OCI-LY7 (cell line): ENCODE results near the gene GRM4. TPM values are rescaled to one million over a fixed set of nuclear protein-coding genes. Genes with fewer than 3 reads are reported as not detected.

ENCODE experiments used
- BruUV-seq: library from RNA; stranded (reverse); fragments of 400-500 nt; replicated peaks from 2 replicates; lab custom pipeline; 2021; lab: Mats Ljungman, UMichigan
- CTCF ChIA-PET: fragments of 300-600 bp; sonication (Branson Sonifier 250); formaldehyde crosslinking; loops from one replicate; lab custom pipeline; 2022; ENCODE audit warnings: antibody characterized with exemption; ENCODE audit not compliant: unreplicated experiment; lab: Charles Lee
- POLR2A ChIA-PET: fragments of 300-600 bp; sonication (Branson Sonifier 250); formaldehyde crosslinking; loops from one replicate; lab custom pipeline; 2022; ENCODE audit warnings: antibody characterized with exemption; lab: Charles Lee
- DNase-seq: peaks from one replicate; pipeline ENCODE4 v3.0.0-alpha.2; 2015; ENCODE audit warnings: low spot score
- H2AFZ ChIP-seq: fragments of 200-600 bp; sonication (generic), shearing (Covaris generic); 2 replicates; pipeline ENCODE4 v1.6.1; 2014; ENCODE audit warnings: mild to moderate bottlenecking, antibody characterized with exemption, low read length, moderate library complexity
- H3K27ac ChIP-seq: fragments of 200-600 bp; sonication (generic); 2 replicates; pipeline ENCODE4 v1.5.1; 2014; ENCODE audit warnings: mixed run types, low read depth, mild to moderate bottlenecking, moderate library complexity, low read length, inconsistent platforms; ENCODE audit not compliant: poor library complexity, severe bottlenecking
- H3K36me3 ChIP-seq: fragments of 200-600 bp; sonication (generic); 2 replicates; pipeline ENCODE4 v1.6.1; 2014; ENCODE audit warnings: mild to moderate bottlenecking, antibody characterized with exemption, low read length, moderate library complexity, mixed read lengths; ENCODE audit not compliant: insufficient read depth
- H3K4me1 ChIP-seq: fragments of 200-600 bp; sonication (generic); 2 replicates; pipeline ENCODE4 v1.5.1; 2014; ENCODE audit warnings: mild to moderate bottlenecking, low read length; ENCODE audit not compliant: insufficient read depth, poor library complexity, severe bottlenecking
- H3K4me2 ChIP-seq: fragments of 200-600 bp; sonication (generic); 2 replicates; pipeline ENCODE4 v1.6.1; 2014; ENCODE audit warnings: mild to moderate bottlenecking, low read length
- H3K4me3 ChIP-seq: fragments of 200-600 bp; sonication (generic); 2 replicates; pipeline ENCODE4 v1.5.1; 2014; ENCODE audit warnings: mild to moderate bottlenecking, low read depth, low read length; ENCODE audit not compliant: poor library complexity, severe bottlenecking
- H3K79me2 ChIP-seq: fragments of 200-600 bp; sonication (generic); 2 replicates; pipeline ENCODE4 v1.6.1; 2016; ENCODE audit warnings: low read depth, mild to moderate bottlenecking, low read length, moderate library complexity, mixed read lengths; ENCODE audit not compliant: insufficient read depth
- H3K9me2 ChIP-seq: fragments of 200-600 bp; sonication (generic); 2 replicates; pipeline ENCODE4 v1.6.1; 2016; ENCODE audit warnings: mild to moderate bottlenecking, low read length, mixed read lengths; ENCODE audit not compliant: insufficient read depth
- H3K9me3 ChIP-seq: fragments of 200-600 bp; sonication (generic); 2 replicates; pipeline ENCODE4 v1.6.1; 2014; ENCODE audit warnings: mild to moderate bottlenecking, mixed run types, low read length, mixed read lengths
- H4K20me1 ChIP-seq: fragments of 200-600 bp; sonication (generic); 2 replicates; pipeline ENCODE4 v1.6.1; 2014; ENCODE audit warnings: mild to moderate bottlenecking, antibody characterized with exemption, low read length, moderate library complexity, mixed read lengths; ENCODE audit not compliant: insufficient read depth
- EZH2phosphoT487 ChIP-seq: fragments of 200-600 bp; sonication (generic); IDR thresholded peaks from 2 replicates; pipeline ENCODE4 v1.6.1; 2018; ENCODE audit warnings: low read depth, borderline replicate concordance, mild to moderate bottlenecking, mixed run types, antibody characterized with exemption, low read length, moderate library complexity, mixed read lengths
- intact Hi-C: fragments of 100-400 bp; cut with micrococcal nuclease; formaldehyde crosslinking; loops from one replicate; pipeline ENCODE4 v1.10.0; 2022; ENCODE audit not compliant: unreplicated experiment
- total RNA-seq, 2 experiments: library from RNA; depleted of rRNA in 1 of 2; stranded (reverse); fragments of >200 nt in 1 of 2; shearing (Covaris generic) in 1 of 2; gene quantifications; 2 replicates each; pipeline ENCODE4 v1.2.3, GENCODE V29; 2014 to 2022
- TF ChIP-seq, protein P1 (sequence below): fragments of 200-600 bp; sonication (generic); conservative IDR thresholded peaks from 2 replicates; pipeline ENCODE4 v1.5.1; 2014; ENCODE audit warnings: mild to moderate bottlenecking, antibody characterized with exemption, low read length, moderate library complexity, mixed read lengths

The GRM4 gene
- total RNA-seq, 2 experiments from 2014 or later = 0.73 to 1.3 TPM

DNA sequence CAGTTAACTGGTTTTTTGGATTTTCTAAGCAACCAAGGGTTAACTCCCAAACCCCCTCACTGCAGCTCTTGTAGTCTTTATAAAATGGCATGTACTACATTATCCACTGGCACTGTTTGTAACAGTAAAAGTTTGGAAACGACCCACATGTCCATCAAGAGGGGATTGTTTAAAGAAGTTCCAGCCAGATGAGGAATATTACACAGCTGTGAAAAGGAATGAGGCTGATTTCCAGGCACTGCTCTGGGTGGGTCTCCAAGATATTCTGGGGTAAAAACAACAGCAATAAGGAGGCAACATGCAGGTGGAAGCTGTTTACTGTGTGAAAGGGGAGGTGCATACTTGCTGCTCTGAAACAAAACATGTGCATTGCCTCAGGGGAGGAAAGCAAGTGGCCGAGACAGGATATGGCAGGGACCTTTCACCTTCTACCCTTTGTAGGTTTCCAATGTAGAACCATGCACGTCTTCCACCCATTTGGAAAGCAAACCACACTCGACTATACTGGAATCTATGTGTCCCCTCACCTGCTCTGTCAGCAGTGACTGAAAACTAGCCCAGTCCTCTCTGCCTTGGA lies 51.9 kb downstream of the GRM4 start:
- Histone ChIP-seq H2AFZ (no peak overlapping the region), H3K27ac (no peak overlapping the region), H3K9me2 (no peaks in the 10 kb centered on the region), H3K4me2 (no peak overlapping the region), H3K9me3 (no peaks in the 10 kb centered on the region), H3K36me3 (no peaks in the 10 kb centered on the region), H3K4me1 (no peaks in the 10 kb centered on the region), H3K79me2 (no peaks in the 10 kb centered on the region), H3K4me3 (no peak overlapping the region), H4K20me1 (no peaks in the 10 kb centered on the region)
- intact Hi-C loops = no loop called here
- ChIA-PET POLR2A (no interaction called here), CTCF (no interaction called here)
- TF ChIP-seq EZH2phosphoT487 = no peak
- TF ChIP-seq, protein P1, sequence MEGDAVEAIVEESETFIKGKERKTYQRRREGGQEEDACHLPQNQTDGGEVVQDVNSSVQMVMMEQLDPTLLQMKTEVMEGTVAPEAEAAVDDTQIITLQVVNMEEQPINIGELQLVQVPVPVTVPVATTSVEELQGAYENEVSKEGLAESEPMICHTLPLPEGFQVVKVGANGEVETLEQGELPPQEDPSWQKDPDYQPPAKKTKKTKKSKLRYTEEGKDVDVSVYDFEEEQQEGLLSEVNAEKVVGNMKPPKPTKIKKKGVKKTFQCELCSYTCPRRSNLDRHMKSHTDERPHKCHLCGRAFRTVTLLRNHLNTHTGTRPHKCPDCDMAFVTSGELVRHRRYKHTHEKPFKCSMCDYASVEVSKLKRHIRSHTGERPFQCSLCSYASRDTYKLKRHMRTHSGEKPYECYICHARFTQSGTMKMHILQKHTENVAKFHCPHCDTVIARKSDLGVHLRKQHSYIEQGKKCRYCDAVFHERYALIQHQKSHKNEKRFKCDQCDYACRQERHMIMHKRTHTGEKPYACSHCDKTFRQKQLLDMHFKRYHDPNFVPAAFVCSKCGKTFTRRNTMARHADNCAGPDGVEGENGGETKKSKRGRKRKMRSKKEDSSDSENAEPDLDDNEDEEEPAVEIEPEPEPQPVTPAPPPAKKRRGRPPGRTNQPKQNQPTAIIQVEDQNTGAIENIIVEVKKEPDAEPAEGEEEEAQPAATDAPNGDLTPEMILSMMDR = no peak
- DNase-seq = no peak
- no TSS peak for BruUV-seq

DNA sequence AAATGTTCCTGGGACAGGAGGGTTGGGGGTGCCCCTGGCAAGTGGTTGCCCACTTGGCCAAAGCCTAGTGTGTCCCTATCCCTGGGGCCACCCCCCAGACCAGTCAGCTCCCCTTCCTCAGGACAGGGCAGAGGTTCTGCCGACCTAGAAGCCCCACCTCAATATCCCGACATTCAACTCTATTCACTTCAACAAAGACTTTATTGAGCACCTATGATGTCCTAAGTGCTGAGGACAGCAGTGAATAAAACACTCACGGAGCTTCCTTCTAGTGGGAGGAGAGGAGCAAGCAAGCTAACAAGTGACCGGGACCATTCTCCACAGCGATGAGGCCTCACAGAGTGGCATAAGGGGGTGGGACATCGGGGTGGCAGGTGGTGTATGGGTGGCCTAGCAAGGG lies 52.7 kb downstream of the GRM4 start:
- Histone ChIP-seq H3K4me3 (no peak overlapping the region), H3K9me2 (no peaks in the 10 kb centered on the region), H3K79me2 (no peaks in the 10 kb centered on the region), H3K9me3 (no peaks in the 10 kb centered on the region), H4K20me1 (no peaks in the 10 kb centered on the region), H3K4me2 (no peak overlapping the region), H3K36me3 (no peaks in the 10 kb centered on the region), H3K4me1 (no peaks in the 10 kb centered on the region), H2AFZ (no peak overlapping the region), H3K27ac (no peak overlapping the region)
- POLR2A ChIA-PET = no interaction called here
- TF ChIP-seq EZH2phosphoT487 = no peak
- TF ChIP-seq, protein P1 = no peak
- CTCF ChIA-PET = no interaction called here
- BruUV-seq = no TSS peak
- DNase-seq = no peak
- intact Hi-C loops = no loop called here

DNA sequence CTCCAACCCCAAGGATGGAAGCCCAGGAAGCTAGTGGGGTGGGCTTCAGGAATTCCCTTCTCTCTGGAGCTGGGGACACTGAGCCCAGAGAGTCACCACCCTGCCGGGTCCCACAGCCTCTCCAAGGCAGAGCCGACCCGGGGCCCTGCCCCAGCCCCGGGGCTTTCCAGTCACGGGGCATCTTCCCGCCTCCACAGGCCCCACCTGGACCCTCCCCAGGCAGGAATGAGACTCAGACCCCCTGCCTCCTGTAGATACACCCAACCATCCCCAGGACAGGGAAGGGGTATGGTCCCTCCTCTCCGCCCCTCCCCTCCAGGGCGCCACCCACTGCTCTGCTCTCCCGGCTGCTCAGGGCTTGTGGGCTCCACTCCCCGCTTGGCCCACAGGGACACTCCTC lies 53.3 kb downstream of the GRM4 start:
- ChIA-PET POLR2A (no interaction called here), CTCF (no interaction called here)
- Histone ChIP-seq H3K9me3 (no peaks in the 10 kb centered on the region), H2AFZ (no peak overlapping the region), H3K36me3 (no peaks in the 10 kb centered on the region), H3K79me2 (no peaks in the 10 kb centered on the region), H3K4me1 (no peaks in the 10 kb centered on the region), H4K20me1 (no peaks in the 10 kb centered on the region), H3K4me3 (no peak overlapping the region), H3K4me2 (no peak overlapping the region), H3K9me2 (no peaks in the 10 kb centered on the region), H3K27ac (no peak overlapping the region)
- intact Hi-C loops = no loop called here
- no peak for TF ChIP-seq EZH2phosphoT487
- TF ChIP-seq, protein P1 = no peak
- no TSS peak for BruUV-seq
- no peak for DNase-seq
